Measurements from ENCODE around the gene ZNF524.
A peak's percentile ranks its signal among the peaks of the same experiment; 100 is the strongest.

Gene ZNF524

DNA sequence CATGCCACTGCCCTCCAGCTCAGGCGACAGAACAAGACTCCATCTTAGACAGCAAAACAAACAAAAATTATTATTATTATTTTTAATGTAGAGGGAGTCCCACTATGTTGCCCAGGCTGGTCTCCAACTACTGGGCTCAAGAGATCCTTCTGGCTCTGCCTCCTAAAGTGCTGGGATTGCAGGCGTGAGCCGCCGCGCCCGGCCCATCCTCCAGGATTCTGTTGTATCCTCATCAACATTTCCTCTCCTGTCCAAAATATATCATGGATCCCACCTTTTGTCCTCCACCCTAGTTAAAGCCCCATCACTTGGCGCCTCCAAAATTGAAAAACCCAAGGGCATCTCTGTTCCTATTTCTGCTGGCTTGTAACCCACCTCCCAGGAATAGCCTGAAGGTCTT is 23.0 kb downstream of the ZNF524 start:
- H4K20me1 ChIP-seq (ENCODE audit: insufficient read depth): no peaks in the 10 kb centered on the region
- no peaks in the 10 kb centered on the region for H3K36me3 ChIP-seq (ENCODE audit: insufficient read depth)
- no peak overlapping the region for H3K9ac ChIP-seq
- TF ChIP-seq, protein P1, sequence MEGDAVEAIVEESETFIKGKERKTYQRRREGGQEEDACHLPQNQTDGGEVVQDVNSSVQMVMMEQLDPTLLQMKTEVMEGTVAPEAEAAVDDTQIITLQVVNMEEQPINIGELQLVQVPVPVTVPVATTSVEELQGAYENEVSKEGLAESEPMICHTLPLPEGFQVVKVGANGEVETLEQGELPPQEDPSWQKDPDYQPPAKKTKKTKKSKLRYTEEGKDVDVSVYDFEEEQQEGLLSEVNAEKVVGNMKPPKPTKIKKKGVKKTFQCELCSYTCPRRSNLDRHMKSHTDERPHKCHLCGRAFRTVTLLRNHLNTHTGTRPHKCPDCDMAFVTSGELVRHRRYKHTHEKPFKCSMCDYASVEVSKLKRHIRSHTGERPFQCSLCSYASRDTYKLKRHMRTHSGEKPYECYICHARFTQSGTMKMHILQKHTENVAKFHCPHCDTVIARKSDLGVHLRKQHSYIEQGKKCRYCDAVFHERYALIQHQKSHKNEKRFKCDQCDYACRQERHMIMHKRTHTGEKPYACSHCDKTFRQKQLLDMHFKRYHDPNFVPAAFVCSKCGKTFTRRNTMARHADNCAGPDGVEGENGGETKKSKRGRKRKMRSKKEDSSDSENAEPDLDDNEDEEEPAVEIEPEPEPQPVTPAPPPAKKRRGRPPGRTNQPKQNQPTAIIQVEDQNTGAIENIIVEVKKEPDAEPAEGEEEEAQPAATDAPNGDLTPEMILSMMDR (conservative IDR thresholded peaks at IDR 0.05; ENCODE audit: low read depth, low read length): no peak
- no peak overlapping the region for H3K4me3 ChIP-seq (IDR thresholded peaks at IDR 0.05; ENCODE audit: insufficient read depth, low read depth, low read length)
- no peaks in the 10 kb centered on the region; the same call in 1 of the 2 replicates for H3K27me3 ChIP-seq (ENCODE audit: insufficient read depth, low read depth)
- H3K27ac ChIP-seq: no peak overlapping the region
- no peak overlapping the region for H3K4me2 ChIP-seq
- no peak overlapping the region for H2AFZ ChIP-seq (ENCODE audit: low read depth)
- H3K4me1 ChIP-seq (ENCODE audit: low read depth, poor library complexity, severe bottlenecking): peaks cover 15% of the 10 kb centered on the region
- no peaks in the 10 kb centered on the region for H3K79me2 ChIP-seq (ENCODE audit: insufficient read depth, low read depth)

DNA sequence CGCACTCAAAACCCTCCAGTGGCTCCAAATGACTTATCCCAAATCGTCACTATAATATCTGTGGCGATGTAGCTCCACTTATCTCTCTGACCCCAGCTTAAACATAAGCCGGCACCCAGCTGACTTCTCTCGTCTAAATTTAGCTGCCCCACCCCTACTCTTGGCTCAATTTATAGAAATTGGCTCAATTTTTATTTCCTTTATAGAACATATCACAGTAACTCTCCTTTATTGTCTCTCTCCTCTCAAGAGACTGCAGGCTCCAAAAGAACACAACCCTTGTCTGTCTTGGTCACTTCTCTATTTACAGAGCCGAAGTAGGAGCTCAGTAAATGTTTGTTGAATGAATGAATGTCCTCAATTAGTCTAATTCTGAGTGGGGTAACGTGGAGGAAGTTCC is 23.5 kb downstream of the ZNF524 start:
- Histone ChIP-seq H4K20me1 (ENCODE audit: insufficient read depth) (no peaks in the 10 kb centered on the region), H3K9ac (no peak overlapping the region), H3K4me3 (IDR thresholded peaks at IDR 0.05; ENCODE audit: insufficient read depth, low read depth, low read length) (no peak overlapping the region), H3K27ac (no peak overlapping the region), H2AFZ (ENCODE audit: low read depth) (no peak overlapping the region), H3K4me1 (ENCODE audit: low read depth, poor library complexity, severe bottlenecking) (peaks cover 15% of the 10 kb centered on the region), H3K79me2 (ENCODE audit: insufficient read depth, low read depth) (no peaks in the 10 kb centered on the region), H3K36me3 (ENCODE audit: insufficient read depth) (no peaks in the 10 kb centered on the region), H3K4me2 (peak overlapping the region; percentile 28; the same call in 1 of the 2 replicates), H3K27me3 (ENCODE audit: insufficient read depth, low read depth) (no peaks in the 10 kb centered on the region; the same call in 1 of the 2 replicates)
- TF ChIP-seq, protein P1 (conservative IDR thresholded peaks at IDR 0.05; ENCODE audit: low read depth, low read length): no peak

GRCh38 chr19:55624109-55625003 is 24.3 kb downstream of the ZNF524 start, which contains the start of gene ZNF784:
ZNF784 (minus strand) TSS chr19:55624566; CDS start chr19:55624561, 5 bp downstream.
- peak within 1 kb of the TSS; percentile 73 for H2AFZ ChIP-seq (ENCODE audit: low read depth)

DNA sequence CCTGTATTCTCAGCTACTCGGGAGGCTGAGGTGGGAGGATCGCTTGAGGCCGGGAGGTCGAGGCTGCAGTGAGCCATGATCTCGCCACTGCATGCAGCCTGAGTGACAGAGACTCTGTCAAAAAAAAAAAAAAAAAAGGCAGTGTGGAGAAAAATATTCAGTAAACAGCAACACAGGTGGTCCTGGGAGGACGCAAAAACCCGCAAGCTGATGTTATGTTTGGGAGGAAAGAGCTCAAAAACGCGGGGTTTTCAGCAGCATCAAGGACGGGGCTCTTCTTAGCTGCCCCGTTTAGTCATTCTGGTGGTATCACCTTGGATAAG is 24.9 kb downstream of the ZNF524 start:
- H2AFZ ChIP-seq (ENCODE audit: low read depth): peak overlapping the region; percentile 73
- H3K4me2 ChIP-seq: peak overlapping the region; percentile 47; the same call in 1 of the 2 replicates
- H3K36me3 ChIP-seq (ENCODE audit: insufficient read depth): no peaks in the 10 kb centered on the region
- H3K4me3 ChIP-seq (IDR thresholded peaks at IDR 0.05; ENCODE audit: insufficient read depth, low read depth, low read length): no peak overlapping the region
- no peak overlapping the region for H3K9ac ChIP-seq
- H3K27me3 ChIP-seq (ENCODE audit: insufficient read depth, low read depth): no peaks in the 10 kb centered on the region; the same call in 1 of the 2 replicates
- H3K4me1 ChIP-seq (ENCODE audit: low read depth, poor library complexity, severe bottlenecking): peaks cover 15% of the 10 kb centered on the region
- no peaks in the 10 kb centered on the region for H4K20me1 ChIP-seq (ENCODE audit: insufficient read depth)
- 0 out of 2 replicates have a peak overlapping the region, but pooled peaks have one; percentile 60 for H3K27ac ChIP-seq
- H3K79me2 ChIP-seq (ENCODE audit: insufficient read depth, low read depth): no peaks in the 10 kb centered on the region
- TF ChIP-seq, protein P1 (conservative IDR thresholded peaks at IDR 0.05; ENCODE audit: low read depth, low read length): 0 out of 2 replicates have a peak, but pooled peaks have one; percentile 2

More at GRCh38 chr19:55624109-55625003, 24.3 kb downstream of the ZNF524 start, which contains the start of gene ZNF784:
- Histone ChIP-seq H3K27me3 (ENCODE audit: insufficient read depth, low read depth) (no peaks in the 10 kb centered on the region; the same call in 1 of the 2 replicates), H3K4me2 (peak within 1 kb of the TSS; percentile 47; the same call in 1 of the 2 replicates), H3K79me2 (ENCODE audit: insufficient read depth, low read depth) (no peaks in the 10 kb centered on the region), H3K4me1 (ENCODE audit: low read depth, poor library complexity, severe bottlenecking) (peaks cover 15% of the 10 kb centered on the region), H3K27ac (peak within 1 kb of the TSS; percentile 60), H3K9ac (peak within 1 kb of the TSS; percentile 49; the same call in 1 of the 2 replicates), H3K4me3 (IDR thresholded peaks at IDR 0.05; ENCODE audit: insufficient read depth, low read depth, low read length) (no peak within 1 kb of the TSS), H4K20me1 (ENCODE audit: insufficient read depth) (no peaks in the 10 kb centered on the region), H3K36me3 (ENCODE audit: insufficient read depth) (no peaks in the 10 kb centered on the region)
- TF ChIP-seq, protein P1 (conservative IDR thresholded peaks at IDR 0.05; ENCODE audit: low read depth, low read length): no peak

All from KMS-11 (cell line).